ENCODE data around the gene MTUS2.

MTUS2 gene

DNA sequence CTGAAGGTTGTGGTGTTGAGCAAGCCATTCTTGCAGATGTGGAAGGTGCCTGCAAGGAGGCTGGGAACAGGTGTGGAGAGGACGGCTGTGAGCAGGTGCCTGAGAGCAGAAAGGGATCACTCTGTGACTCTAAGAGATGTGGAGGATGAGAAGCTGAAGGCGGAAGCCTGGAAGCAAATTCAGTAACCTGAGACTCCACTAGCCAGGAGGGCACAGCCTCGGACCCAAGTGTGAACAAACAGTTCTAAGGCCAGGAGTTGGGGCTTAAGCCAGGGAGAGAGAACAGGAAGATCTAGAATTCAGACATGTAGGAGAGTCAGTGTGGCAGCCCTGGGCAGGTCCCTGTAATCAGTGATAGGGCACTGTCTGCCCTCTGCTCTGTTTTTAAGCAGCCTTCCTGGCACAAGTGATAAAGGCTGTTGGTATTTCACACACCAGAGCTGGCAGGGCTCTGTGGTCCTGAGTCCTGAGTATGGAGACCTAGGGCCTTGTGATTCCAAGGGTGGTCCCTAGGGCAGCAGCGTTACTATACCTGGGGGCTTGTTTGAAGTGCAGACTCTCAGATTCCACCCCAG, 644.1 kb downstream of the MTUS2 start:
- no peak for DNase-seq

GRCh38 chr13:29465741-29466293, 645.7 kb downstream of the MTUS2 start:
- DNase-seq = no peak

DNA sequence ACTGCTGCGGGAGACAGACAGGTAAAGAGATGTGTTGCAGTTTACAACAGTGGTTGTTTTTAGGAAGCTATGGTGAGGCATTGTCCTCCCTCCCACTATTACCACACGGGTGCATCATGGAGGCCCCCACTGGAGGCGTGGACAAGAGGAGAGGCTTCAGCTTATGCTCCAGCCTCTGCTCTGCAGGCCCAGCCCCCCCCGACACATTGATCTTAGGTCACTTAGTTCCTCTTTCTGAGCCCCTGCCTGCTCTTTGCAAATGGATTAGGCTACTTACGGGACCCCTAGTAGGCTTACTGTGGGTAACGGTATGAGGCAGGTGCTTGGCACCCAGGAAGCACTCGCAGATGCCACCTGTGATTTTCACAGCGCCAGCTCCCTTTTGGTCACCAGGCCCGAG, 651.4 kb downstream of the MTUS2 start:
- DNase-seq = peak; percentile 12

- DNase-seq = peak; percentile 19
Observed at GRCh38 chr13:29472332-29472961, 652.3 kb downstream of the MTUS2 start.

DNA sequence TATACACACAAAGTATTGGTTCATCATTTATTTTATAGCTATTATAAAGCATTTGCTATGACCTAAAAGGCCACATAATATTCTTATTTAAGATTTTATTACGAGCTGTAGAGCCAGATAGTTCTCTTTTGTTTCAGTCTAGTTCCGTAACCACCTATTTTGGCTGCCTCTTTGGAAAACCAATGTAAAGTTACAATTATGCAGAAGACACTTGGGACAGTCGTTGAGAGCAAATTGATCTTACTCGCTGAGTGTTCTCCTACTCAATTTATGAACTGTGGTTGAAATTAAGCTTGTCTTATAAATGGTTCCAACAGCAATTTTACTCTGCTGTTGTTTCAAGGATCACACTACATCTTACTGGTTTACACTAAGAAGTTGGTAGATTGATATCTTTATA, 653.0 kb downstream of the MTUS2 start:
- no peak for DNase-seq

DNA sequence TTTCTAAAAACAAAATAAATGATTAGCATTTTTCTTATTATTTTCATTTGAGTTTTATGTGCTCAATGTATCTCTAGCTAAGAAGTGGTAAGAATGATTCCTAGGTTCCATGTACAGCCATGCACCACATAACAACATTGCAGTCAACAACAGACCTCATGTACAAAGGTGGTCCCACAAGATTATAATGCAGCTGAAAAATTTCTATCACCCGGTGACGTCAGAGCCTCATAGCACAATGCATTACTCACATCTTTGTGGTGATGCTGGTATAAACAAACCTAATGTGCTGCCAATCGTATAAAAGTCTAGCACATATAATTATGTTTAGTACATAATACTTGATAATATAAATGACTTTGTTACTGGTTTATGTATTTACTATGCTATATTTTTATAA, 654.9 kb downstream of the MTUS2 start:
- no peak for DNase-seq

GRCh38 chr13:29476046-29476445, 655.9 kb downstream of the MTUS2 start:
- DNase-seq = no peak

DNA sequence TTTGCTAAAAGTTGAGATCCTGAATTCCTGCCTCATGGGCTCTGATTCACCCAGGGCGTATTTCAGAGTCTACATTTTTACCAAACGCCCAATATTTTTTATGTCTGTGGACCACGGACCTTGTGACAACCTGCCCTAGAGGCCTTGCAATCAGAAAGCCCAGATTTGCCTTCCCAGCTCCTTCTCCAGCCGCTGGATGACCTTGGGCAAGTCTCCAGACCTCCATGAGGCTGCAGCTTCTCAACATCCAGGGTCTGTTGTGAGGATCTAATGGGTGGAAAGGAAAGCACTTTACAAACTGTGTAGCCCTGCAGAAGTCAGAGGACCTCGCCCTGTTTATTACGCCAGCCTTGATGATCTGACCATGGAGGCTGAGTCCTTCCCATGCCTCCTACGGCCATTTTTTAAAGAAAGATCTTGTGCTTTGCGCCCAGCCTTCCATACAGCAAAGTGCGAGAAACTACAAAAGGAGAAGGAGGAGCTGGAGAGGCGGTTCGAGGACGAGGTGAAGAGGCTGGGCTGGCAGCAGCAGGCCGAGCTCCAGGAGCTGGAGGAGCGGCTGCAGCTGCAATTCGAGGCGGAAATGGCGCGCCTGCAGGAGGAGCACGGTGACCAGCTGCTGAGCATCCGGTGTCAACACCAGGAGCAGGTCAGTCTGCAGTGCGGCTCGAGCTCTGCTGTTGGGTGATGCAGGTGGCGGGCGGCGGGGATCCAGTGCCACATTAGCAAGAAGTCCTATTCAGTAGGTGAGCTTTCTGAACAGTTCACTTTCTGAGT, 659.8 kb downstream of the MTUS2 start:
- DNase-seq = no peak

DNA sequence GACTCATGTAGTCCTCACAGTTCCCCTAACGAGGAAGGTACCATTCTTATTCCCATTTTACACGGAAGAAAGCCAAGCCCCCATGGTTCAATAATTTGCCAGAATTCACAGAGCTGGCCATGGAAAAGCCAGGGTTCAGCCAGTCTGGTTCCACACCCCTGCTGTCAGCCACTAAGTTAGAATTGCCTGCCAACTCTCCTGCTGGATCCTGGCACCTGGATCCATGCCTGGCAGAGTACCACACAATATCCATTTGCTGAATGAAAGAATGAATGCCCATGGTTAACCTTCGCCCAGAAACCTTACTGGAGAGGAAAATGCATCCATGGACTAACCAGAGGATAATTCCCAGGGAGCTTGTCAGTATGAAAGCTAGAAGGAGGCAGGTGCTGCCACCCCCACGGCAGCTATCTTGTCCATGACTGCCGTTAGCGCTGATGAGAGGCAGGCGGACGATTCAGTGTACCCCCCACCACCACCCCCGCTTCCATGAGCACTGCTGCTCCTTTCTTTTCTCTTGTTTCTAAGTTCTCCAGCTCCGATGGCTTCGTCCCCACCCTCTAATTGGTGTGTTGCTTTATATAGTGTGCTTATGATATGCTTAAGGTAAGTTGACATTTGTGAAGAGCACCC, 660.9 kb downstream of the MTUS2 start:
- no peak for DNase-seq

DNA sequence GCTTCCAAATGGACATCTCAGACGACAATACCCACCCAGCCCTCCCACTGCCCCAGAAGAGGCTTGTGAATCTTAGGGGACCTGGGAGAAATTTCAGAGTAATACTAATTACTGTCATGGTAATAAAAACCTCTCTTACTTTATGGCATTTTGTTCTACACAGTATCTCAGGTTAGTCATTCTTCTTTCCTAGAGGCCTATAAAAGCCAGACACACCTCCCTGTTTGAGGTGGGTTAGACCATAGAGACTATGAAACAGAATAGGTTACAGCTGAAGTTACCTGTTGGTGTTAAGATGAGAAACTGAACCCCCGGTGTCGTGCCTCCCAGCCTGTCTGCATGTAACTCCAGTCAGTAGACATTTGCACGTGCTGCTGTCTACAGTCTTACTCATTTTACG, 661.5 kb downstream of the MTUS2 start:
- no peak for DNase-seq

GRCh38 chr13:29482504-29482903, 662.4 kb downstream of the MTUS2 start:
- DNase-seq = no peak

- DNase-seq = no peak
Observed at GRCh38 chr13:29483211-29483610, 663.1 kb downstream of the MTUS2 start.

- DNase-seq = no peak
Observed at GRCh38 chr13:29483623-29484022, 663.5 kb downstream of the MTUS2 start.

GRCh38 chr13:29484236-29484635, 664.1 kb downstream of the MTUS2 start:
- DNase-seq = no peak

- DNase-seq = no peak
Observed at GRCh38 chr13:29484796-29485195, 664.7 kb downstream of the MTUS2 start.

- no peak for DNase-seq
Observed at GRCh38 chr13:29486551-29486950, 666.4 kb downstream of the MTUS2 start.

- no peak for DNase-seq
Observed at GRCh38 chr13:29487466-29488454, 667.6 kb downstream of the MTUS2 start.

DNA sequence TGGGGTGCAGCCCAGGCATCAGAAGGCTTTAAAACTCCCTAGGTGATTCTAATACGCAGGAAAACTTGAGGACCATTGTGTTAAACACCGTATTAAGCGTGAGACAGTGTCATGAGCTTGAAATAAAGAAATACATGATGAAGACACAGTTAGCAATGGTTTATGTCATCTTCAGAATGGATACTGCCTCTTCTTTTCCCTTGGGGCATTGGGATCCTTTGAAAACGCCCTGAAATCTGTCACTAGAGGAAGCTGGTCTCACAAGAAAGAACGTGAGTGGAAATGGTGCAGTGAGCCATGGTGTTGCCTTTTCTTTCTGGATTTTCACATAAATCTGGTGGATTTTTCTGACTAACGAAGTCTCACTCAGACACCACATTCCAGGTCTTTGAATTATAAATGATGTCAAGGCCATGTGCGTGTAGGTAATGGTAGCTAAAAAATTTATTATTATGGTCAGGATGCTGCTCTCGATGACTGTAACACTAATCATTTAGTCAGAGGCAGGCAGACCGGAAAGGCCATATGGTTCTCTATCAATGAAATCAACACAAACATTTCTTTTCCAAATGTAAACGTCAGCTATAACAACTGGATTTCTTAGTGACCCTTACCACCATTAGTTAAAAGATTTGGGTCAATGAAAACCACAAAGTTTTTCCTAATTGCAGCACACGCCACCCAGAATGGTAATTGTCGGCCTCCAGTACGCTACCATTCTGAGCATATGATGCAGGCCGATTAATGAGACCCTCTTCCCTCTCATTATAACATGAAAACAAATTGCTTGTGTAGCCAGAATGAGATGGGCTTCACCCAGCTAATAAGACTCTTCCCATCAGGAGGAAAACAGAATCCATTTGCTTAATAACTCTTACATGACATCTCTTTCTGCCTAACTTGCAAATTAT, 669.8 kb downstream of the MTUS2 start:
- DNase-seq = no peak

GRCh38 chr13:29490561-29490885, 670.4 kb downstream of the MTUS2 start:
- no peak for DNase-seq

GRCh38 chr13:29491248-29491647, 671.1 kb downstream of the MTUS2 start:
- no peak for DNase-seq

- DNase-seq = no peak
Observed at GRCh38 chr13:29493796-29494195, 673.7 kb downstream of the MTUS2 start.
